ENCODE measurements around the gene PFKP. TPM values are rescaled to one million over a fixed set of nuclear protein-coding genes. Genes with fewer than 3 reads are reported as not detected.

The PFKP gene
- total RNA-seq, 1 experiment from 2014 or later: 140 TPM

GRCh38 chr10:3020311-3020710 is 47.0 kb upstream of the PFKP start:
- H3K4me2 ChIP-seq (ENCODE audit: low read length): no peak overlapping the region
- no peak for TF ChIP-seq CTCF (conservative IDR thresholded peaks at IDR 0.05; ENCODE audit: low read depth, low read length)
- no peak for TF ChIP-seq EZH2phosphoT487 (IDR thresholded peaks at IDR 0.05; ENCODE audit: borderline replicate concordance, low read length)
- no peak for TF ChIP-seq EZH2 (IDR thresholded peaks at IDR 0.05; ENCODE audit: low read length, unreplicated experiment)
- no peaks in the 10 kb centered on the region for H3F3A ChIP-seq (ENCODE audit: low read length, unreplicated experiment)
- intact Hi-C loops (cut with micrococcal nuclease): no loop called here
- no peak for DNase-seq
- no peak overlapping the region for H2AFZ ChIP-seq (ENCODE audit: low read length)
- no peaks in the 10 kb centered on the region for H3K36me3 ChIP-seq (ENCODE audit: low read depth, low read length)
- H3K9me2 ChIP-seq (replicated peaks; ENCODE audit: low read length): no peaks in the 10 kb centered on the region
- H3K9me3 ChIP-seq (ENCODE audit: low read length): no peaks in the 10 kb centered on the region
- H3K27ac ChIP-seq (ENCODE audit: low read length): no peak overlapping the region
- ATAC-seq: no peak
- no peak overlapping the region for H3K4me3 ChIP-seq (ENCODE audit: low read length)
- peaks cover 31% of the 10 kb centered on the region for H3K27me3 ChIP-seq (ENCODE audit: low read length)
- BruUV-seq (replicated peaks): no TSS peak
- ChIA-PET CTCF (no interaction called here), POLR2A (ENCODE audit: unreplicated experiment) (no interaction called here)
- H3K9ac ChIP-seq (ENCODE audit: low read length): no peak overlapping the region
- H4K20me1 ChIP-seq (ENCODE audit: low read length): no peaks in the 10 kb centered on the region
- no peaks in the 10 kb centered on the region for H3K79me2 ChIP-seq (ENCODE audit: low read length)
- no peaks in the 10 kb centered on the region for H3K4me1 ChIP-seq (ENCODE audit: insufficient read depth, low read length)

DNA sequence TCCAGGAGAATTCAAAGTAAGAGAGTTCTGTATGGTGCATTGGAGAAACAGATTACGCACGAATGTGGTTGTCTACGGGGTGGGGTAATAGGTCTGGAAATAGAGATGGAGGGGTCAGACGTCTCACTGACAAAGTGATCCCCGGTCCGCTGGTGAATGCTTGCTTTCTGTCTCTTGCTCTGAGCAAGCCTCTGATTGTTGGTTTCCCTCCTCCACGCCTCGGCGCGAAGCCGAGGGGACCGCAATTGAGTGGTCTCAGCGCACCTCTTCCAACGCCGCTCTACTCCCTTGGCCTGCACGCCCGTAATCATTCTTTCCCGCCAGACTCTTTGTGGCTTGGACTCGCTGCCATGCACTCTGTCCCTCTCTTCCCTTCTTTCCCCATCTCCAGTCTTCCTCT is 46.5 kb upstream of the PFKP start:
- no peaks in the 10 kb centered on the region for H3F3A ChIP-seq (ENCODE audit: low read length, unreplicated experiment)
- H3K9me3 ChIP-seq (ENCODE audit: low read length): no peaks in the 10 kb centered on the region
- no TSS peak for BruUV-seq (replicated peaks)
- H3K36me3 ChIP-seq (ENCODE audit: low read depth, low read length): no peaks in the 10 kb centered on the region
- no peak overlapping the region for H2AFZ ChIP-seq (ENCODE audit: low read length)
- H3K4me2 ChIP-seq (ENCODE audit: low read length): no peak overlapping the region
- H3K27ac ChIP-seq (ENCODE audit: low read length): no peak overlapping the region
- no peak for DNase-seq
- ChIA-PET POLR2A (ENCODE audit: unreplicated experiment) (no interaction called here), CTCF (no interaction called here)
- no peaks in the 10 kb centered on the region for H3K79me2 ChIP-seq (ENCODE audit: low read length)
- H3K4me3 ChIP-seq (ENCODE audit: low read length): no peak overlapping the region
- no peak overlapping the region for H3K9ac ChIP-seq (ENCODE audit: low read length)
- no peak for ATAC-seq
- no peak for TF ChIP-seq CTCF (conservative IDR thresholded peaks at IDR 0.05; ENCODE audit: low read depth, low read length)
- no peak for TF ChIP-seq EZH2 (IDR thresholded peaks at IDR 0.05; ENCODE audit: low read length, unreplicated experiment)
- TF ChIP-seq EZH2phosphoT487 (IDR thresholded peaks at IDR 0.05; ENCODE audit: borderline replicate concordance, low read length): no peak
- H3K27me3 ChIP-seq (ENCODE audit: low read length): peaks cover 34% of the 10 kb centered on the region
- H4K20me1 ChIP-seq (ENCODE audit: low read length): no peaks in the 10 kb centered on the region
- H3K9me2 ChIP-seq (replicated peaks; ENCODE audit: low read length): no peaks in the 10 kb centered on the region
- intact Hi-C loops (cut with micrococcal nuclease): no loop called here
- H3K4me1 ChIP-seq (ENCODE audit: insufficient read depth, low read length): no peaks in the 10 kb centered on the region

DNA sequence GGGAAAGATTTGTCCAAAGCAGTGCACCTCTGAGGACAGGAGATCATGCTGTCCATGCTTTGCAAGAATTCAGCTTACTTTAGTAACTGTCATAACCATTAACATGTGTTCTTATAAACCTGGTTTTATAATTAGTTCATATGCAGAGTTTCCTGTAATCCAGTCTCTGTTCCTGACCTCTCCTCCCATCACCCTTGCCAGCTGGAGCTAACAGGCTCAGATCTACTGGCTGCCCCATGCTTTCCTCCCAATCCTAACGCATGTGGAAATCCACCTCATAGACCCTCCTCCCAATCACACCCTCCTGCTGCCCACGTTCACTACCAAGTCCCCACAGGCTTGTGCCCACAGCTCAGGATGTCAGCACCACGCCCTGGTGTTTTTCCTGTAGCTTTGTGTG is 45.3 kb upstream of the PFKP start:
- TF ChIP-seq EZH2phosphoT487 (IDR thresholded peaks at IDR 0.05; ENCODE audit: borderline replicate concordance, low read length) (no peak), CTCF (conservative IDR thresholded peaks at IDR 0.05; ENCODE audit: low read depth, low read length) (no peak), EZH2 (IDR thresholded peaks at IDR 0.05; ENCODE audit: low read length, unreplicated experiment) (no peak)
- ATAC-seq (no peak), DNase-seq (no peak)
- H2AFZ ChIP-seq (ENCODE audit: low read length): no peak overlapping the region
- no peaks in the 10 kb centered on the region for H3K79me2 ChIP-seq (ENCODE audit: low read length)
- no peak overlapping the region for H3K27ac ChIP-seq (ENCODE audit: low read length)
- no peaks in the 10 kb centered on the region for H3K9me2 ChIP-seq (replicated peaks; ENCODE audit: low read length)
- H4K20me1 ChIP-seq (ENCODE audit: low read length): no peaks in the 10 kb centered on the region
- no peaks in the 10 kb centered on the region for H3K4me1 ChIP-seq (ENCODE audit: insufficient read depth, low read length)
- intact Hi-C loops (cut with micrococcal nuclease): no loop called here
- H3K9me3 ChIP-seq (ENCODE audit: low read length): no peaks in the 10 kb centered on the region
- H3K9ac ChIP-seq (ENCODE audit: low read length): no peak overlapping the region
- ChIA-PET POLR2A (ENCODE audit: unreplicated experiment) (no interaction called here), CTCF (no interaction called here)
- H3K27me3 ChIP-seq (ENCODE audit: low read length): peaks cover 34% of the 10 kb centered on the region
- H3K4me2 ChIP-seq (ENCODE audit: low read length): no peak overlapping the region
- no TSS peak for BruUV-seq (replicated peaks)
- H3K36me3 ChIP-seq (ENCODE audit: low read depth, low read length): no peaks in the 10 kb centered on the region
- no peaks in the 10 kb centered on the region for H3F3A ChIP-seq (ENCODE audit: low read length, unreplicated experiment)
- no peak overlapping the region for H3K4me3 ChIP-seq (ENCODE audit: low read length)
